ENCODE results near the gene CLEC10A.

- TF ChIP-seq CTCF (IDR thresholded peaks at IDR 0.05): no peak
- TF ChIP-seq POLR2A (IDR thresholded peaks at IDR 0.05): no peak
These were observed 18.9 kb upstream of the CLEC10A start for GRCh38 chr17:7098802-7099459.

All from sigmoid colon (tissue), 3 donors.